ENCODE data around the gene SLC24A1.

SLC24A1 gene

DNA sequence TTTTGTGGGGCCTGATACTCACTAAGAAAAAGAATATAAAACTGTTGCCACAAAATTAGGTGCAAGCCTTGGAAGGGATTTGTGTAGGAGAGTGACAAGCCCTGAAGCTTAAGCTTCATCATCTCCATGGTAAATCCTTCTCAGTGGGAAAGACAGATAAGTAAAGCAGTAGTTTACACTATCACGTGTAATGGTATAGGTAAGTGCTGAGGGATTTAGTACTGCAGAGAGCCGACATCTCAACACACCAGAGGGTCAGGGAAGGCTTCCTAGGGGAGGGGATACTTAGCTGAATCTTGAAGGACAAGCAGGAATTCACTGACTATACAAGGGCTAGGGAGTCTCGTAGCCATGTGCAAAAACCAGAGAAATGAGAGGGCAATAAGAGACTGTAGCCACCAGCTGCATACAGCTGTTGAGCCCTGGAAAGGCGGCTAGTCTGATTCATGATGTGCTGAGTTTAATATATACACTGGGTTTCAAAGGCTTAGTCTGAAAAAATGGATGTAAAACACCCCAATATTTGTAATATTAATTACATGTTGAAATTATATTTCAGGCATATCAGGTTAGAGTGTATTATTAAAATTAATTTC, 11.1 kb downstream of the SLC24A1 start:
- no CpG with 5 or more reads among the region's 4 CpGs for WGBS (ENCODE audit: extremely low coverage, insufficient coverage, insufficient read length)
- Histone ChIP-seq H3K4me2 (ENCODE audit: low read length) (no peak overlapping the region), H3K79me2 (ENCODE audit: control insufficient read depth, insufficient read depth, low read length, poor library complexity) (no peaks in the 10 kb centered on the region), H3K4me1 (ENCODE audit: control insufficient read depth in 1 of 2, insufficient read depth in 2 of 2, low read length in 2 of 2) (no peaks in the 10 kb centered on the region), H3K4me3 (ENCODE audit: low read depth, low read length) (no peak overlapping the region), H3K9me3 (ENCODE audit: insufficient read depth, low read depth, low read length) (no peaks in the 10 kb centered on the region), H3K36me3 (ENCODE audit: control insufficient read depth in 1 of 2, insufficient read depth in 2 of 2, low read length in 2 of 2) (no peaks in the 10 kb centered on the region), H3K18ac (ENCODE audit: low read length) (no peak overlapping the region), H4K91ac (ENCODE audit: low read depth, low read length) (no peak overlapping the region), H2AK5ac (ENCODE audit: low read length) (no peak overlapping the region), H3K4ac (ENCODE audit: low read depth, low read length) (no peak overlapping the region), H4K12ac (ENCODE audit: low read depth, low read length) (no peak overlapping the region), H3K27ac (ENCODE audit: low read depth, low read length) (no peak overlapping the region), H3K23ac (ENCODE audit: low read length) (no peak overlapping the region), H2BK120ac (ENCODE audit: insufficient read depth, low read length, poor library complexity) (no peak overlapping the region), H3K9ac (ENCODE audit: low read length) (no peak overlapping the region), H2BK5ac (ENCODE audit: low read depth, low read length, poor library complexity) (no peak overlapping the region), H3K27me3 (ENCODE audit: insufficient read depth, low read length) (no peaks in the 10 kb centered on the region), H2AFZ (ENCODE audit: insufficient read depth, low read length, poor library complexity) (no peak overlapping the region), H4K8ac (ENCODE audit: low read depth, low read length) (no peak overlapping the region), H3K14ac (ENCODE audit: low read length) (no peak overlapping the region), H2BK12ac (ENCODE audit: low read length) (no peak overlapping the region), H3K79me1 (ENCODE audit: low read length) (no peaks in the 10 kb centered on the region)
- no peak for DNase-seq

DNA sequence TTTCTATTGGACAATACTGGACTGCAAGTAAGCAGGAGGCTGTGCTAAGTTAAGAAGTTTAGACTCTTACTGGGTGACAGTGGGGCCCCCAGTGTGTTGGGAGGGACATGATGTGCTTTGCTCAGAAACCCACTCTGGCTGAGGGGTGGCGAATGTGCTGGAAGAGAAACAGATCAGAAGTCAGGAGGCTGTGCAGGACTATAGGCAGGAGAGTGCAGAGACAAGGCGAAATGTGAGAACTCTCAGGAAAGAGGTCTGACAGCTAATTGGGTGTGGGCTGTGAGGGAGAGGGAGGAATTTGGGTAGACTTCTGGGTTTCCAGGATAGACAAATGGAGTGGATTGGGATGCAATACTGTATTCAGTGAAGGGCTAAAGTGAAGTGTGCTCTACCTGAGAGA, 12.0 kb downstream of the SLC24A1 start:
- no peaks in the 10 kb centered on the region for H3K36me3 ChIP-seq (ENCODE audit: control insufficient read depth in 1 of 2, insufficient read depth in 2 of 2, low read length in 2 of 2)
- H3K79me1 ChIP-seq (ENCODE audit: low read length), result no peaks in the 10 kb centered on the region
- H3K27ac ChIP-seq (ENCODE audit: low read depth, low read length), result no peak overlapping the region
- no peak for DNase-seq
- no peaks in the 10 kb centered on the region for H3K79me2 ChIP-seq (ENCODE audit: control insufficient read depth, insufficient read depth, low read length, poor library complexity)
- H3K9me3 ChIP-seq (ENCODE audit: insufficient read depth, low read depth, low read length), result no peaks in the 10 kb centered on the region
- H4K12ac ChIP-seq (ENCODE audit: low read depth, low read length), result no peak overlapping the region
- H3K9ac ChIP-seq (ENCODE audit: low read length), result no peak overlapping the region
- H3K14ac ChIP-seq (ENCODE audit: low read length), result no peak overlapping the region
- no peak overlapping the region for H2BK120ac ChIP-seq (ENCODE audit: insufficient read depth, low read length, poor library complexity)
- H4K8ac ChIP-seq (ENCODE audit: low read depth, low read length), result no peak overlapping the region
- H3K4me3 ChIP-seq (ENCODE audit: low read depth, low read length), result no peak overlapping the region
- no peak overlapping the region for H3K23ac ChIP-seq (ENCODE audit: low read length)
- no peaks in the 10 kb centered on the region for H3K4me1 ChIP-seq (ENCODE audit: control insufficient read depth in 1 of 2, insufficient read depth in 2 of 2, low read length in 2 of 2)
- H3K18ac ChIP-seq (ENCODE audit: low read length), result no peak overlapping the region
- H3K4ac ChIP-seq (ENCODE audit: low read depth, low read length), result no peak overlapping the region
- H3K27me3 ChIP-seq (ENCODE audit: insufficient read depth, low read length), result no peaks in the 10 kb centered on the region
- H3K4me2 ChIP-seq (ENCODE audit: low read length), result no peak overlapping the region
- WGBS (ENCODE audit: extremely low coverage, insufficient coverage, insufficient read length), result no CpG with 5 or more reads among the region's 2 CpGs
- H4K91ac ChIP-seq (ENCODE audit: low read depth, low read length), result no peak overlapping the region
- no peak overlapping the region for H2AK5ac ChIP-seq (ENCODE audit: low read length)
- no peak overlapping the region for H2BK5ac ChIP-seq (ENCODE audit: low read depth, low read length, poor library complexity)
- no peak overlapping the region for H2BK12ac ChIP-seq (ENCODE audit: low read length)
- no peak overlapping the region for H2AFZ ChIP-seq (ENCODE audit: insufficient read depth, low read length, poor library complexity)

DNA sequence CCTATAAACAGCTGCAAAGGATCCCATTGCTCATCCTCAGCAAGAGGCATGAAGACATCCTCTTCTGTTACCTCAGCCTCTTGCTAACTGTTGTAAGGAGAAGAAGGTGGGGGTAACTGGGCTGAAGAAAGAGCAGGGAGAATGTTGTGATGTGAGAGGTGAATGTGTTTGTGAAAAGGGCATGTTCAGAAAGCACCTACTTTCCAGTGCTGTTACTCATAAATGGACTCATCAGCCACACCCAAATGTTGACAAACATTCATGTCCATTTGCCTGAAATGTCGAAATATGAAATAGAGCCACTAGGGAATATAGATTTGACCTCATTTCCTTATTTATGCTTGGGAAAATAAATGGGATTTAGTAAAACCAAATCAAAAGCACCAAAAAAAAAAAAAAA, 12.6 kb downstream of the SLC24A1 start:
- peak in 1 of 2 donors; percentile 13 for DNase-seq
- Histone ChIP-seq H3K23ac (ENCODE audit: low read length) (no peak overlapping the region), H3K4me2 (ENCODE audit: low read length) (no peak overlapping the region), H2BK5ac (ENCODE audit: low read depth, low read length, poor library complexity) (no peak overlapping the region), H4K12ac (ENCODE audit: low read depth, low read length) (no peak overlapping the region), H3K14ac (ENCODE audit: low read length) (no peak overlapping the region), H2BK12ac (ENCODE audit: low read length) (no peak overlapping the region), H4K91ac (ENCODE audit: low read depth, low read length) (no peak overlapping the region), H3K27ac (ENCODE audit: low read depth, low read length) (no peak overlapping the region), H3K79me1 (ENCODE audit: low read length) (no peaks in the 10 kb centered on the region), H3K36me3 (ENCODE audit: control insufficient read depth in 1 of 2, insufficient read depth in 2 of 2, low read length in 2 of 2) (no peaks in the 10 kb centered on the region), H3K79me2 (ENCODE audit: control insufficient read depth, insufficient read depth, low read length, poor library complexity) (no peaks in the 10 kb centered on the region), H4K8ac (ENCODE audit: low read depth, low read length) (no peak overlapping the region), H3K18ac (ENCODE audit: low read length) (no peak overlapping the region), H2AFZ (ENCODE audit: insufficient read depth, low read length, poor library complexity) (no peak overlapping the region), H2BK120ac (ENCODE audit: insufficient read depth, low read length, poor library complexity) (no peak overlapping the region), H3K9me3 (ENCODE audit: insufficient read depth, low read depth, low read length) (no peaks in the 10 kb centered on the region), H3K27me3 (ENCODE audit: insufficient read depth, low read length) (no peaks in the 10 kb centered on the region), H2AK5ac (ENCODE audit: low read length) (no peak overlapping the region), H3K4ac (ENCODE audit: low read depth, low read length) (no peak overlapping the region), H3K4me3 (ENCODE audit: low read depth, low read length) (no peak overlapping the region), H3K4me1 (ENCODE audit: control insufficient read depth in 1 of 2, insufficient read depth in 2 of 2, low read length in 2 of 2) (no peaks in the 10 kb centered on the region), H3K9ac (ENCODE audit: low read length) (no peak overlapping the region)
- whole genome bisulfite sequencing (ENCODE audit: extremely low coverage, insufficient coverage, insufficient read length), result no CpG with 5 or more reads among the region's 1 CpG

DNA sequence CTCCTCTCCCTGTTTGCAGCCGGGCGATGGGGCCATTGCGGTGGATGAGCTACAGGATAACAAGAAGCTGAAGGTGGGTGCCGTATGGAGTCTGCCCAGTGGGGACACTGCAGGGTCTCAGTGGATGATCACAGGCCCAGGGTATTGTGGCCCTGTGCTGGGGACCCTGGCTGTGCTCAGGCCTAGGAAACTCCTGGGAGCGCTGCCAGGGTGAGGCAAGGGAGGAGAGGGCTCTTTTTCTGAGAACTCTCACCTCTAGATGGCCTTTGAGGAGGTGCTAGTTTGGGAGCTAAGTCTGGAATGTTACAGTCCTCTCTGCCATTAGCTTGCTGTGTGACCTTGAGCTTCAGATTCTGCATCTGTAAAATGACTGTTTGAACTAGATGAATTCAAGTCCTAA, 16.4 kb downstream of the SLC24A1 start:
- Histone ChIP-seq H2AK5ac (ENCODE audit: low read length) (no peak overlapping the region), H4K12ac (ENCODE audit: low read depth, low read length) (no peak overlapping the region)

More for the DNA sequence above, 16.4 kb downstream of the SLC24A1 start:
- no peak overlapping the region for H3K9ac ChIP-seq (ENCODE audit: low read length)
- no peaks in the 10 kb centered on the region for H3K27me3 ChIP-seq (ENCODE audit: insufficient read depth, low read length)
- peaks cover 4 to 8% of the 10 kb centered on the region in 2 experiments for H3K4me1 ChIP-seq (ENCODE audit: control insufficient read depth in 1 of 2, insufficient read depth in 2 of 2, low read length in 2 of 2)
- no peaks in the 10 kb centered on the region for H3K79me1 ChIP-seq (ENCODE audit: low read length)
- no CpG with 5 or more reads among the region's 5 CpGs for WGBS (ENCODE audit: extremely low coverage, insufficient coverage, insufficient read length)
- DNase-seq, result no peak
- H2BK120ac ChIP-seq (ENCODE audit: insufficient read depth, low read length, poor library complexity), result no peak overlapping the region
- no peak overlapping the region for H3K4me3 ChIP-seq (ENCODE audit: low read depth, low read length)
- H3K36me3 ChIP-seq (ENCODE audit: control insufficient read depth in 1 of 2, insufficient read depth in 2 of 2, low read length in 2 of 2), result no peaks in the 10 kb centered on the region
- H3K14ac ChIP-seq (ENCODE audit: low read length), result no peak overlapping the region
- no peak overlapping the region for H3K23ac ChIP-seq (ENCODE audit: low read length)
- H4K91ac ChIP-seq (ENCODE audit: low read depth, low read length), result no peak overlapping the region
- no peak overlapping the region for H2BK12ac ChIP-seq (ENCODE audit: low read length)
- H3K4ac ChIP-seq (ENCODE audit: low read depth, low read length), result no peak overlapping the region
- H4K8ac ChIP-seq (ENCODE audit: low read depth, low read length), result no peak overlapping the region
- no peaks in the 10 kb centered on the region for H3K79me2 ChIP-seq (ENCODE audit: control insufficient read depth, insufficient read depth, low read length, poor library complexity)
- no peak overlapping the region for H3K4me2 ChIP-seq (ENCODE audit: low read length)
- H3K27ac ChIP-seq (ENCODE audit: low read depth, low read length), result no peak overlapping the region
- H3K9me3 ChIP-seq (ENCODE audit: insufficient read depth, low read depth, low read length), result peaks cover 2% of the 10 kb centered on the region
- H2AFZ ChIP-seq (ENCODE audit: insufficient read depth, low read length, poor library complexity), result no peak overlapping the region
- H3K18ac ChIP-seq (ENCODE audit: low read length), result no peak overlapping the region
- H2BK5ac ChIP-seq (ENCODE audit: low read depth, low read length, poor library complexity), result no peak overlapping the region
